ENCODE results near the gene SGMS1.

SGMS1 gene

DNA sequence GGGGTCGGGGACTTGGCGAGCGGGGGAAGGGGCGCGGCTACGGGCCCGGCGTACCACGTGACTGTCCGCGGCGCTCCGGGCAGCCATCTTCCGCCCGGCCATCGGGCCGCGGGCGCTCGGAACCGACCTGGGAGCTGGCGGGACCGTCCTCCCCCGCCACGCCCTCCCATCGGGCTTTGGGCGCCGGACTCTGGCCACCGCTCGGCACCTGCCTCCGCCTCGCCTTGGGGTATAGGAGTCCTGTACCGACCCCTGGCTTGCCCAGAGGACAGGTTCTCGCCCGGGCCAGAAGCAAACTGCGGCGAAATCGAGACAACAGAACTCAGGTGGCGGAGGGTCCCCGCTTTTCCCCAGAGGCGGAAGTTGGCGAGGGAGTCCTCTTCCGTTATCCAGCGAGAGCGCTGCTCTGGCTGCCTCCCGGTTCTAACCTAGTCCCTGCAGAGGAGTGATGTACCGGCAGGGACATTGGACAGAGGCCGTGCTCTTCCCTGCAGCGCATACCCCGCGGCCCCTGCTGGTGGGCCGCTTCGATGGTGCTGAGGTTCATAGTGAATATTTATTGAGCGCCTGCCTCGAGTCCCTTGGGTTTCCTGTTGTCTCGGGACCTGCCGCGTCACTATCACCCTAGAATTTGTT, 1.2 kb upstream of the SGMS1 start:
- peak overlapping the region; percentile 76 for H2AFZ ChIP-seq (ENCODE audit: low read depth, low read length, severe bottlenecking)
- peak overlapping the region; percentile 70 for H3K9ac ChIP-seq (ENCODE audit: low read length)
- H3K27ac ChIP-seq (ENCODE audit: low read depth, low read length), result peak overlapping the region; percentile 86
- peaks cover 22% of the 10 kb centered on the region for H3F3A ChIP-seq (ENCODE audit: insufficient read depth)
- H3K27me3 ChIP-seq (ENCODE audit: low read length), result no peaks in the 10 kb centered on the region
- no peak for TF ChIP-seq EZH2phosphoT487 (conservative IDR thresholded peaks at IDR 0.05; ENCODE audit: low read length)
- TF ChIP-seq, protein P1, sequence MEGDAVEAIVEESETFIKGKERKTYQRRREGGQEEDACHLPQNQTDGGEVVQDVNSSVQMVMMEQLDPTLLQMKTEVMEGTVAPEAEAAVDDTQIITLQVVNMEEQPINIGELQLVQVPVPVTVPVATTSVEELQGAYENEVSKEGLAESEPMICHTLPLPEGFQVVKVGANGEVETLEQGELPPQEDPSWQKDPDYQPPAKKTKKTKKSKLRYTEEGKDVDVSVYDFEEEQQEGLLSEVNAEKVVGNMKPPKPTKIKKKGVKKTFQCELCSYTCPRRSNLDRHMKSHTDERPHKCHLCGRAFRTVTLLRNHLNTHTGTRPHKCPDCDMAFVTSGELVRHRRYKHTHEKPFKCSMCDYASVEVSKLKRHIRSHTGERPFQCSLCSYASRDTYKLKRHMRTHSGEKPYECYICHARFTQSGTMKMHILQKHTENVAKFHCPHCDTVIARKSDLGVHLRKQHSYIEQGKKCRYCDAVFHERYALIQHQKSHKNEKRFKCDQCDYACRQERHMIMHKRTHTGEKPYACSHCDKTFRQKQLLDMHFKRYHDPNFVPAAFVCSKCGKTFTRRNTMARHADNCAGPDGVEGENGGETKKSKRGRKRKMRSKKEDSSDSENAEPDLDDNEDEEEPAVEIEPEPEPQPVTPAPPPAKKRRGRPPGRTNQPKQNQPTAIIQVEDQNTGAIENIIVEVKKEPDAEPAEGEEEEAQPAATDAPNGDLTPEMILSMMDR (IDR thresholded peaks at IDR 0.05; ENCODE audit: insufficient read depth, low read length, poor library complexity, severe bottlenecking), result no peak
- H3K36me3 ChIP-seq (ENCODE audit: low read length), result no peaks in the 10 kb centered on the region
- H3K79me2 ChIP-seq (ENCODE audit: insufficient read depth, low read length), result peaks cover 19% of the 10 kb centered on the region
- peak overlapping the region; percentile 74 for H3K4me2 ChIP-seq (ENCODE audit: low read depth, low read length, poor library complexity, severe bottlenecking)
- no peaks in the 10 kb centered on the region for H4K20me1 ChIP-seq (ENCODE audit: low read depth, low read length)
- no peaks in the 10 kb centered on the region for H3K9me2 ChIP-seq (replicated peaks; ENCODE audit: insufficient read depth, low read length)
- H3K4me3 ChIP-seq (ENCODE audit: insufficient read depth, low read length, poor library complexity, severe bottlenecking), result peak overlapping the region; percentile 70
- no peaks in the 10 kb centered on the region for H3K9me3 ChIP-seq (ENCODE audit: insufficient read depth, low read length)

GRCh38 chr10:50624413-50624865, 683 bp upstream of the SGMS1 start:
- no peaks in the 10 kb centered on the region for H4K20me1 ChIP-seq (ENCODE audit: low read depth, low read length)
- no peaks in the 10 kb centered on the region for H3K36me3 ChIP-seq (ENCODE audit: low read length)
- peak overlapping the region; percentile 86 for H3K27ac ChIP-seq (ENCODE audit: low read depth, low read length)
- no peaks in the 10 kb centered on the region for H3K9me3 ChIP-seq (ENCODE audit: insufficient read depth, low read length)
- TF ChIP-seq, protein P1 (IDR thresholded peaks at IDR 0.05; ENCODE audit: insufficient read depth, low read length, poor library complexity, severe bottlenecking), result no peak
- TF ChIP-seq EZH2phosphoT487 (conservative IDR thresholded peaks at IDR 0.05; ENCODE audit: low read length), result no peak
- no peaks in the 10 kb centered on the region for H3K27me3 ChIP-seq (ENCODE audit: low read length)
- H3K4me2 ChIP-seq (ENCODE audit: low read depth, low read length, poor library complexity, severe bottlenecking), result peak overlapping the region; percentile 74
- H3F3A ChIP-seq (ENCODE audit: insufficient read depth), result peaks cover 22% of the 10 kb centered on the region
- H3K9me2 ChIP-seq (replicated peaks; ENCODE audit: insufficient read depth, low read length), result no peaks in the 10 kb centered on the region
- peaks cover 24% of the 10 kb centered on the region for H3K79me2 ChIP-seq (ENCODE audit: insufficient read depth, low read length)
- H2AFZ ChIP-seq (ENCODE audit: low read depth, low read length, severe bottlenecking), result peak overlapping the region; percentile 92
- peak overlapping the region; percentile 70 for H3K9ac ChIP-seq (ENCODE audit: low read length)
- peak overlapping the region; percentile 70 for H3K4me3 ChIP-seq (ENCODE audit: insufficient read depth, low read length, poor library complexity, severe bottlenecking)

DNA sequence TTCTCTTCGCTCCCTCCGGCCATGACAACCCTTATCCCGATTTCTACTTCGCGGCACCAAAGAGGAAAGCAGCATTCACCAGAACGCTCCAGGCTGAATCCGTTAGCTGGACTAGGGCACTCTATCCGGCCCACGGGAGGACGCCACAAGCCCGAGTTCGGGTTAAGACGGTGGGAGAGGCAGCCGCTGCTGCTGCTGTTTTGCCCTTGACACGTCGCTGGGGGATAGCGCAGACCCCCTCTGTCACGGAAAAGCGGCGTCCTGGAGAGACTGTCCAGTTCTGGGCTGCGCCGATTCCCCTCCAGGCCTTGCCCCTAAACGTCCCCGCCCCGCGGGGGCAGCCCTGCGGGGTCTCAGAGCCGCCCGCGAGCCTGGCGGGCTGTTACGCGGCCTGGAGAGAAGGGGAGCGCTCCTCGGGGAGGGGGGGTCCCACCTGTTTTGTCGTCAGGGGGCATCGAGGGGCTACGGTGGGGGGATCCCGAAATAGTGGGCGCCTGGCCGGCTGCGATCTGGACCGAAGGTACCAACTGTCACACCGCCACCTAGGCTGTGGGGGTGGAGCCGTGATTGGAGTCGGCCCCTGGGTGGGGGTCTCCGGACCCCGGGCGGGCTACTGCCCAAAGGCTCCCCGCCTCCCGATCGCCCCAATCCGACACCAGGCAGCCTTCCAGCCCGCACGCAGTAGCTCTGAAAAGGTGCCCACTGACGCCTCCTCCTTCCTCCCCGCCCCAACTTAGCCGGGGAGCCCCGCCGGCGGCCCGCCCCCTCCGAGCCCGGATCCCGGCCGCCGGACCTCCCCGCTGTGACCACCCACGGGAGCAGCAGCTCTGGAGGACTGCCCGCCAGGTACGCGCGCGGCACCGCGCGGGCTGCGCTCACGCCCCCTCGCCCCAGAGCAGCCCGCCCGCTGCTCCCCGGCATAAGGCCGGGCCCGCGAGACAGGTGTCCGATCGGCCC, 772 bp downstream of the SGMS1 start:
- H2AFZ ChIP-seq (ENCODE audit: low read depth, low read length, severe bottlenecking), result peak overlapping the region; percentile 64
- peaks cover 38% of the 10 kb centered on the region for H3K79me2 ChIP-seq (ENCODE audit: insufficient read depth, low read length)
- peak overlapping the region; percentile 86 for H3K27ac ChIP-seq (ENCODE audit: low read depth, low read length)
- no peaks in the 10 kb centered on the region for H3K27me3 ChIP-seq (ENCODE audit: low read length)
- TF ChIP-seq EZH2phosphoT487 (conservative IDR thresholded peaks at IDR 0.05; ENCODE audit: low read length), result no peak
- TF ChIP-seq, protein P1 (IDR thresholded peaks at IDR 0.05; ENCODE audit: insufficient read depth, low read length, poor library complexity, severe bottlenecking), result no peak
- peaks cover 22% of the 10 kb centered on the region for H3F3A ChIP-seq (ENCODE audit: insufficient read depth)
- no peaks in the 10 kb centered on the region for H3K9me2 ChIP-seq (replicated peaks; ENCODE audit: insufficient read depth, low read length)
- H3K4me2 ChIP-seq (ENCODE audit: low read depth, low read length, poor library complexity, severe bottlenecking), result peak overlapping the region; percentile 80
- no peaks in the 10 kb centered on the region for H3K9me3 ChIP-seq (ENCODE audit: insufficient read depth, low read length)
- H4K20me1 ChIP-seq (ENCODE audit: low read depth, low read length), result peaks cover 3% of the 10 kb centered on the region
- no peaks in the 10 kb centered on the region for H3K36me3 ChIP-seq (ENCODE audit: low read length)
- H3K9ac ChIP-seq (ENCODE audit: low read length), result peak overlapping the region; percentile 70
- peak overlapping the region; percentile 70 for H3K4me3 ChIP-seq (ENCODE audit: insufficient read depth, low read length, poor library complexity, severe bottlenecking)
